HEK293 (cell line): Measurements from ENCODE around the gene ETV4.

ENCODE experiments used
- CTCF ChIP-seq: fragments of 450-650 bp; formaldehyde crosslinking; IDR thresholded peaks from 2 replicates; pipeline ENCODE4 v1.5.1; 2016; ENCODE audit warnings: missing biosample characterization, missing genetic modification characterization
- ZSCAN23 ChIP-seq: fragments of 450-650 bp; formaldehyde crosslinking; IDR thresholded peaks from 2 replicates; pipeline ENCODE4 v1.5.1; 2016; ENCODE audit warnings: missing biosample characterization, missing genetic modification characterization

- TF ChIP-seq CTCF (tag by site-specific recombination) (no peak), ZSCAN23 (tag by site-specific recombination) (no peak)
Measured at GRCh38 chr17:43591001-43591400, 44.9 kb upstream of the ETV4 start.
